ENCODE measurements around the gene SLIT3.

SLIT3 gene

DNA sequence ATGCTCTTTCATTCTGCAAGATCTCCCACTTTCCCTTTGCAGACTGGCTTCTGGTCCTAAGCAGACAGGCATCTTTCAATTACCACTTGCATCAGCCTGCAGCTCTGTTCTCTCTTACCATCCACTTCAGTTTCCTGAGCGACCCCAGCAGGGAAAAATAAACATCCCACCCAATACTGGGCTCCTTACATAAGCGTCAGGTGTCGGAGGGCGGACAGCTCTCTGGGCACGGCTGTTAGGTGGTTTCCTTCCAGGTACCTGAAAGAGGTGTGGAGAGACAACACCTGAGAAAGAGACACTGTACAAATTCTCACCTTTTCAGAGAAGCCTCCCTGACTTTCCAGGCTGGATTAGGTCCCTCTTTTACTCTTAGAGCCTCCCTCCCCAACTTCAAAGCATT lies 576.7 kb downstream of the SLIT3 start:
- no peak overlapping the region for H3K4me3 ChIP-seq (ENCODE audit: low read depth, low read length)
- no peak for TF ChIP-seq CTCF (IDR thresholded peaks at IDR 0.05; ENCODE audit: low read depth, low read length)

- TF ChIP-seq CTCF (IDR thresholded peaks at IDR 0.05; ENCODE audit: low read depth, low read length): no peak
- no peak overlapping the region for H3K4me3 ChIP-seq (ENCODE audit: low read depth, low read length)
Measured at GRCh38 chr5:168723037-168723436, 577.9 kb downstream of the SLIT3 start.

GRCh38 chr5:168721966-168722365 lies 579.0 kb downstream of the SLIT3 start:
- no peak for TF ChIP-seq CTCF (IDR thresholded peaks at IDR 0.05; ENCODE audit: low read depth, low read length)
- no peak overlapping the region for H3K4me3 ChIP-seq (ENCODE audit: low read depth, low read length)

DNA sequence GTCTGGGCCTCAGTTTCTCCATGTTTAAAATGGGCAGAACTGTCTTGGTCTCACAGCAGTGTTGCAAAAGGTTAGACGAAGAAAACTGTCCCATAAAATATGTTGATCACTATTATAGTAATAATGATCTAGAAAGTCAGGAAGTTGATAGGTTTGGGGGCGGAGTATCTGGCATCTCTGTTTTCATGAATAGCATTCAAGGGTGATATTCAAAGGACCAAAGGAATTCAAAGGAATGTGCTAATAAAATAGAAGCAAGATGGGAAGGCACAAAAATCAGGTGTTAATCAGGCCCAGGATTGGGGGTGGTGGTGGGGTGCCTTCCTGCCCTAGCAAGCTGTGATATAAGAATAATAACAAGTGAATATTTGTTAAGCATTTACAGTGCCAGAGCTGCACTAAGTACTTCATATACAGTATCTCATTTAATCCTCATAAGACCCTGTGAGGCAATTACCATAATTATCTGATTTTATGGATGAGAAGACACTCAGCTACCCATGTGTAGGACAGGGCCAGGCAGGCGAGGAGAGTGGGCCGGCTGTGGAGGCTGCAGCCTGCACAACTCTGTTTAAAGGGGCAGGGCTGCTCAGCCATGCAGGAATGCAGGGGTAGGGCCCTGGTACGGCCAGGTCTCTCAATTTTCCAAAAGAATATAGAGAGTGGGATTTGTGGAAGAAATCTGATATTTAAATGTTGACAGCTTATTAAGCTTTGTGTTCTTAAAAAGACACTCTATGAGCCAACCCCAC lies 579.8 kb downstream of the SLIT3 start:
- no peak for TF ChIP-seq CTCF (IDR thresholded peaks at IDR 0.05; ENCODE audit: low read depth, low read length)
- H3K4me3 ChIP-seq (ENCODE audit: low read depth, low read length): no peak overlapping the region

DNA sequence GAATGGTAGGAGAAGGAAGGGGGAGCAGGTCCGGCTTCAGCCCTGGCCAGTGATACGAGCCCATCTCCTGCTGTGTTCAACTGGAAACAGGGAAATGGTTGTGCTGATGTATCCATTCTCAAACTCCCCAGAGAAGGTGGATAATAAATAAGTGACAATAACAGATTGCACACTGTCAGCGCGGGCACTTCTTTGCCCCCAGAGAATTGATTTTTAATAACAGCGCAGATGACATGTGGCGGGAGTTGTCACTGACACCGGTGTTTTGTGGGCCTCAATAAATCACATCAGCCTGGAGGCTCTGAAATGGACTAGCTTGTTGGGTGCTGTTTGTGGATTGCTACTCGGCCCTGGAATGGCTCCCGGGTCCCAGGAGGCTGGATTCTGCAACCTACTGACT lies 580.4 kb downstream of the SLIT3 start:
- H3K4me3 ChIP-seq (ENCODE audit: low read depth, low read length): no peak overlapping the region
- no peak for TF ChIP-seq CTCF (IDR thresholded peaks at IDR 0.05; ENCODE audit: low read depth, low read length)

DNA sequence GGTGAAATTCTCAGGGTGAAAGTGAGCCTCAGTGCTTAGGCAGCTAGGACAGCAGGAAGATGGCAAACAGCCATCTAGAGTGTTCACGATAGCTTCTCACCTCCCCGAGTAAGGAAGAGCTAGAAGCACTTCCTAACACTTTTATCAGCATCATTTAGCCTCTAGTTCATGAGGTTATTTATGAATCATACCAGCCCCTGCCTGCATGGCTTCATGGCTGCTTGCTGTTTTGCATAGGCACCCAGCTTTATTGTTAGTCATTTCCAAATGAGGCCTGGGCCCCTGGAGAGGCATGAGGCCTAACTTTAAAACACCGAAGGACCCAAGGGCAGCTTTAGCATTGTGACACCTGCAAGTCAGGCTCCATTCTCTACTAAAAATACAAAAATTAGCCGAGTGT lies 586.9 kb downstream of the SLIT3 start:
- no peak for TF ChIP-seq CTCF (IDR thresholded peaks at IDR 0.05; ENCODE audit: low read depth, low read length)
- H3K4me3 ChIP-seq (ENCODE audit: low read depth, low read length): no peak overlapping the region

- no peak overlapping the region for H3K4me3 ChIP-seq (ENCODE audit: low read depth, low read length)
- no peak for TF ChIP-seq CTCF (IDR thresholded peaks at IDR 0.05; ENCODE audit: low read depth, low read length)
Measured at GRCh38 chr5:168713051-168713450, 587.9 kb downstream of the SLIT3 start.

Measured in WI38 (cell line).